Osteoblast (primary cell): ENCODE results near the gene OR4D2. TPM values are rescaled to one million over a fixed set of nuclear protein-coding genes. Genes with fewer than 3 reads are reported as not detected.

ENCODE experiments used
- DNase-seq: peaks from one replicate; pipeline ENCODE4 v3.0.0; 2011; ENCODE audit warnings: low spot score, mixed read lengths; ENCODE audit not compliant: insufficient read length; ENCODE audit errors: missing footprints
- H2AFZ ChIP-seq: 2 replicates; pipeline ENCODE4 v1.6.0; 2011; ENCODE audit warnings: mild to moderate bottlenecking, low read length
- H3K27ac ChIP-seq: 2 replicates; pipeline ENCODE4 v1.5.1; 2011; ENCODE audit warnings: mild to moderate bottlenecking, low read depth, low read length, moderate library complexity
- H3K27me3 ChIP-seq: 2 replicates; pipeline ENCODE4 v1.6.0; 2012; ENCODE audit warnings: mild to moderate bottlenecking, control low read depth, inconsistent platforms, low read length, moderate library complexity; ENCODE audit not compliant: insufficient read depth
- H3K36me3 ChIP-seq: 2 replicates; pipeline ENCODE4 v1.5.1; 2011; ENCODE audit warnings: mild to moderate bottlenecking, low read length, control low read depth, moderate library complexity; ENCODE audit not compliant: insufficient read depth
- H3K4me1 ChIP-seq: 2 replicates; pipeline ENCODE4 v1.5.1; 2011; ENCODE audit warnings: mild to moderate bottlenecking, low read length, control low read depth, moderate library complexity; ENCODE audit not compliant: insufficient read depth
- H3K4me2 ChIP-seq: 2 replicates; pipeline ENCODE4 v1.6.0; 2011; ENCODE audit warnings: mild to moderate bottlenecking, low read length; ENCODE audit not compliant: insufficient read depth
- H3K4me3 ChIP-seq: fragments of 200-600 bp; sonication (generic); 3 replicates; pipeline ENCODE4 v1.5.1; 2012; ENCODE audit warnings: mild to moderate bottlenecking, low read length, inconsistent platforms; ENCODE audit not compliant: insufficient read depth
- H3K79me2 ChIP-seq: 2 replicates; pipeline ENCODE4 v1.6.0; 2012; ENCODE audit warnings: mild to moderate bottlenecking, low read length, control low read depth, inconsistent platforms; ENCODE audit not compliant: insufficient read depth
- H3K9me3 ChIP-seq: 2 replicates; pipeline ENCODE4 v1.5.1; 2011; ENCODE audit warnings: low read depth, low read length, control low read depth
- H4K20me1 ChIP-seq: 2 replicates; pipeline ENCODE4 v1.6.0; 2012; ENCODE audit warnings: mild to moderate bottlenecking, low read length, control low read depth; ENCODE audit not compliant: insufficient read depth
- CTCF ChIP-seq: IDR thresholded peaks from 2 replicates; pipeline ENCODE4 v1.5.1; 2011; ENCODE audit warnings: mild to moderate bottlenecking, low read depth, low read length, moderate library complexity; ENCODE audit errors: extremely low read depth
- total RNA-seq: library from RNA; depleted of rRNA; stranded (reverse); fragments of >200 nt; gene quantifications from 2 replicates; pipeline ENCODE4 v1.2.3, GENCODE V29; 2012

The OR4D2 gene
- total RNA-seq, 1 donor, result not detected

- H3K4me2 ChIP-seq, result no peak overlapping the region
Observed at GRCh38 chr17:58186591-58186990, 19.8 kb downstream of the OR4D2 start.

GRCh38 chr17:58187063-58187462, 20.3 kb downstream of the OR4D2 start:
- no peaks in the 10 kb centered on the region for H3K9me3 ChIP-seq
- no peak overlapping the region for H3K4me3 ChIP-seq
- H3K36me3 ChIP-seq, result no peaks in the 10 kb centered on the region
- H3K27ac ChIP-seq, result no peak overlapping the region
- no peaks in the 10 kb centered on the region for H3K79me2 ChIP-seq
- H3K27me3 ChIP-seq, result peaks cover 22% of the 10 kb centered on the region
- no peak overlapping the region for H3K4me2 ChIP-seq
- DNase-seq, result no peak
- peaks cover 4% of the 10 kb centered on the region for H4K20me1 ChIP-seq
- H3K4me1 ChIP-seq, result peaks cover 9% of the 10 kb centered on the region
- no peak overlapping the region for H2AFZ ChIP-seq
- no peak for TF ChIP-seq CTCF

More at GRCh38 chr17:58186591-58186990, 19.8 kb downstream of the OR4D2 start:
- Histone ChIP-seq H3K27me3 (peaks cover 22% of the 10 kb centered on the region), H3K27ac (no peak overlapping the region), H3K36me3 (no peaks in the 10 kb centered on the region), H3K9me3 (no peaks in the 10 kb centered on the region), H3K79me2 (no peaks in the 10 kb centered on the region), H4K20me1 (peaks cover 4% of the 10 kb centered on the region), H2AFZ (no peak overlapping the region), H3K4me1 (peaks cover 9% of the 10 kb centered on the region), H3K4me3 (no peak overlapping the region)
- no peak for DNase-seq
- TF ChIP-seq CTCF, result no peak

GRCh38 chr17:58187675-58188074, 20.9 kb downstream of the OR4D2 start:
- Histone ChIP-seq H3K27me3 (peaks cover 26% of the 10 kb centered on the region), H3K79me2 (no peaks in the 10 kb centered on the region), H3K9me3 (no peaks in the 10 kb centered on the region), H3K4me1 (peaks cover 9% of the 10 kb centered on the region), H3K36me3 (no peaks in the 10 kb centered on the region), H3K27ac (no peak overlapping the region), H4K20me1 (peaks cover 4% of the 10 kb centered on the region), H2AFZ (no peak overlapping the region), H3K4me3 (no peak overlapping the region), H3K4me2 (no peak overlapping the region)
- no peak for DNase-seq
- TF ChIP-seq CTCF, result no peak

- no peak overlapping the region for H2AFZ ChIP-seq
- peak; percentile 97 for DNase-seq
- H3K9me3 ChIP-seq, result no peaks in the 10 kb centered on the region
- no peak overlapping the region for H3K4me3 ChIP-seq
- TF ChIP-seq CTCF, result no peak
- no peaks in the 10 kb centered on the region for H3K79me2 ChIP-seq
- peaks cover 9% of the 10 kb centered on the region for H3K4me1 ChIP-seq
- H4K20me1 ChIP-seq, result peaks cover 4% of the 10 kb centered on the region
- peaks cover 31% of the 10 kb centered on the region for H3K27me3 ChIP-seq
- H3K27ac ChIP-seq, result no peak overlapping the region
- no peaks in the 10 kb centered on the region for H3K36me3 ChIP-seq
- peak overlapping the region; percentile 38 for H3K4me2 ChIP-seq
Observed at GRCh38 chr17:58189436-58190146, 22.8 kb downstream of the OR4D2 start.
